GM23338 (cell line): ENCODE data around the gene TREM2. TPM values are rescaled to one million over a fixed set of nuclear protein-coding genes. Genes with fewer than 3 reads are reported as not detected.

Experiments
- ATAC-seq: fragments of 200-7000 bp; cut with Tn5 transposase; 3 replicates; pipeline ENCODE4 v1.9.1; 2020
- DNase-seq: peaks from one replicate; pipeline ENCODE4 v3.0.0-alpha.2; 2015; ENCODE audit warnings: low spot score
- H2AFZ ChIP-seq: fragments of 200-600 bp; sonication (generic); 2 replicates; pipeline ENCODE4 v1.8.0; 2016; ENCODE audit warnings: antibody characterized with exemption, mild to moderate bottlenecking, moderate library complexity
- H3F3A ChIP-seq: fragments of 200-600 bp; sonication (generic); replicated peaks from 2 replicates; pipeline ENCODE4 v1.8.0; 2017; ENCODE audit warnings: antibody characterized with exemption, mixed run types, low read depth
- H3K27ac ChIP-seq: fragments of 200-600 bp; sonication (generic); 2 replicates; pipeline ENCODE4 v1.6.1; 2016; ENCODE audit warnings: low read depth
- H3K27me3 ChIP-seq: fragments of 200-600 bp; sonication (generic); 2 replicates; pipeline ENCODE4 v1.8.0; 2016; ENCODE audit warnings: mild to moderate bottlenecking, mixed run types, moderate library complexity; ENCODE audit not compliant: insufficient read depth
- H3K36me3 ChIP-seq: fragments of 200-600 bp; sonication (generic); 2 replicates; pipeline ENCODE4 v1.8.0; 2016; ENCODE audit warnings: mild to moderate bottlenecking; ENCODE audit not compliant: insufficient read depth
- H3K4me1 ChIP-seq: fragments of 200-600 bp; sonication (generic); 2 replicates; pipeline ENCODE4 v1.8.0; 2016; ENCODE audit warnings: mild to moderate bottlenecking, moderate library complexity; ENCODE audit not compliant: insufficient read depth
- H3K4me2 ChIP-seq: fragments of 200-600 bp; sonication (generic); 2 replicates; pipeline ENCODE4 v1.7.1; 2017; ENCODE audit warnings: mixed run types
- H3K4me3 ChIP-seq: fragments of 200-600 bp; sonication (generic); 2 replicates; pipeline ENCODE4 v1.6.1; 2016; ENCODE audit warnings: mixed run types
- H3K79me2 ChIP-seq: fragments of 200-600 bp; sonication (generic); replicated peaks from 2 replicates; pipeline ENCODE4 v1.8.0; 2017; ENCODE audit warnings: mild to moderate bottlenecking; ENCODE audit not compliant: insufficient read depth
- H3K9me2 ChIP-seq: fragments of 200-600 bp; sonication (generic); 2 replicates; pipeline ENCODE4 v1.8.0; 2017; ENCODE audit not compliant: insufficient read depth
- H4K20me1 ChIP-seq: fragments of 200-600 bp; sonication (generic); replicated peaks from 2 replicates; pipeline ENCODE4 v1.8.0; 2017; ENCODE audit warnings: mild to moderate bottlenecking; ENCODE audit not compliant: insufficient read depth
- H3K27ac Mint-ChIP-seq: 2 replicates; pipeline ENCODE4 v1.8.0; 2020; ENCODE audit warnings: inconsistent platforms, mild to moderate bottlenecking, moderate library complexity, mixed read lengths
- H3K27me3 Mint-ChIP-seq: 3 replicates; pipeline ENCODE4 v1.8.0; 2022; ENCODE audit warnings: low read depth, mild to moderate bottlenecking, moderate library complexity, mixed read lengths, inconsistent platforms; ENCODE audit not compliant: insufficient read depth, poor library complexity
- H3K36me3 Mint-ChIP-seq: 3 replicates; pipeline ENCODE4 v1.8.0; 2021; ENCODE audit warnings: low read depth, mild to moderate bottlenecking, inconsistent platforms, moderate library complexity, mixed read lengths
- H3K4me1 Mint-ChIP-seq: 3 replicates; pipeline ENCODE4 v1.8.0; 2020; ENCODE audit warnings: mild to moderate bottlenecking, inconsistent platforms, mixed read lengths
- H3K4me3 Mint-ChIP-seq: 3 replicates; pipeline ENCODE4 v1.8.0; 2021; ENCODE audit warnings: moderate library complexity, mild to moderate bottlenecking, inconsistent platforms, mixed read lengths
- H3K9me3 Mint-ChIP-seq: 3 replicates; pipeline ENCODE4 v1.8.0; 2020; ENCODE audit warnings: moderate library complexity, mild to moderate bottlenecking, inconsistent platforms, mixed read lengths
- CREB1 ChIP-seq: fragments of 250-450 bp; sonication (Bioruptor Pico); IDR thresholded peaks from 2 replicates; pipeline ENCODE4 v1.5.0; 2020; ENCODE audit warnings: low read depth, mild to moderate bottlenecking, moderate library complexity
- CTCF ChIP-seq, 2 experiments: fragments of 200-600 bp in 1 of 2; sonication (generic) in 1 of 2; conservative IDR thresholded peaks; 2 replicates each; pipeline versions ENCODE4 v1.5.1 to v1.6.1; 2016 to 2017; ENCODE audit warnings: antibody characterized with exemption in 2 of 2, low read depth in 2 of 2, mild to moderate bottlenecking in 2 of 2, moderate library complexity in 1 of 2
- EZH2 ChIP-seq: fragments of 200-600 bp; sonication (generic); IDR thresholded peaks from one replicate; pipeline ENCODE4 v1.8.0; 2017; ENCODE audit warnings: antibody characterized with exemption, mild to moderate bottlenecking, low read depth; ENCODE audit not compliant: unreplicated experiment
- EZH2phosphoT487 ChIP-seq: fragments of 200-600 bp; sonication (generic); IDR thresholded peaks from one replicate; pipeline ENCODE4 v1.8.1; 2018; ENCODE audit warnings: antibody characterized with exemption; ENCODE audit not compliant: unreplicated experiment
- JUNB ChIP-seq: IDR thresholded peaks from one replicate; pipeline ENCODE4 v1.6.1; 2016; ENCODE audit warnings: antibody characterized with exemption; ENCODE audit not compliant: unreplicated experiment
- NANOG ChIP-seq: IDR thresholded peaks from 2 replicates; pipeline ENCODE4 v1.6.1; 2016; ENCODE audit warnings: antibody characterized with exemption, borderline replicate concordance
- POLR2AphosphoS5 ChIP-seq: IDR thresholded peaks from 2 replicates; pipeline ENCODE4 v1.6.1; 2016; ENCODE audit warnings: antibody characterized with exemption, low read depth
- REST ChIP-seq: IDR thresholded peaks from one replicate; pipeline ENCODE4 v1.6.1; 2018; ENCODE audit warnings: antibody characterized with exemption; ENCODE audit not compliant: unreplicated experiment
- STAT1 ChIP-seq: IDR thresholded peaks from one replicate; pipeline ENCODE4 v1.6.1; 2016; ENCODE audit warnings: antibody characterized with exemption; ENCODE audit not compliant: unreplicated experiment
- ZNF114 ChIP-seq: fragments of 250-450 bp; sonication (Bioruptor Pico); IDR thresholded peaks from 2 replicates; pipeline ENCODE4 v1.5.0; 2020; ENCODE audit warnings: mild to moderate bottlenecking, moderate library complexity
- ZNF331 ChIP-seq: fragments of 250-450 bp; sonication (Bioruptor Pico); IDR thresholded peaks from 2 replicates; pipeline ENCODE4 v1.5.0; 2020; ENCODE audit warnings: low read depth, mild to moderate bottlenecking, moderate library complexity
- ZNF462 ChIP-seq: fragments of 250-450 bp; sonication (Bioruptor Pico); IDR thresholded peaks from 2 replicates; pipeline ENCODE4 v1.5.0; 2020; ENCODE audit warnings: mild to moderate bottlenecking, moderate library complexity
- long read RNA-seq: library from polyadenylated mRNA; unstranded; transcript quantifications from one replicate; pipeline ENCODE4 v2.0.0, GENCODE V29; 2020; ENCODE audit not compliant: unreplicated experiment
- polyA plus RNA-seq: library from polyadenylated mRNA; unstranded; fragments of >200 nt; fragmentation: Nextera tagmentation; extraction: Ambion mirVana; gene quantifications from 2 replicates; pipeline ENCODE4 v1.2.1, GENCODE V29; 2016
- total RNA-seq: library from RNA; depleted of rRNA; stranded (reverse); fragments of >200 nt; shearing (Covaris generic); gene quantifications from 2 replicates; pipeline ENCODE4 v1.2.3, GENCODE V29; 2014; rRNA removed
- TF ChIP-seq, protein P1 (sequence below): IDR thresholded peaks from 2 replicates; pipeline ENCODE4 v1.6.1; 2016; ENCODE audit warnings: antibody characterized with exemption

The TREM2 gene
- total RNA-seq (not detected in 2 replicates), polyA plus RNA-seq (not detected in 2 replicates)
- long read RNA-seq: 0 reads

- no peak; the same call in 2 of the 3 replicates for ATAC-seq
- Histone ChIP-seq H2AFZ (no peak within 1 kb of the TSS), H3K4me3 (no peak within 1 kb of the TSS), H3K4me1 (no peaks in the 10 kb centered on the region), H3K9me2 (peaks cover 8% of the 10 kb centered on the region; the same call in 1 of the 2 replicates), H4K20me1 (no peaks in the 10 kb centered on the region), H3K79me2 (no peaks in the 10 kb centered on the region), H3F3A (no peaks in the 10 kb centered on the region), H3K27ac (no peak within 1 kb of the TSS), H3K4me2 (no peak within 1 kb of the TSS), H3K27me3 (no peaks in the 10 kb centered on the region), H3K36me3 (no peaks in the 10 kb centered on the region)
- H3K9me3 Mint-ChIP-seq: no peaks in the 10 kb centered on the region; the same call in 2 of the 3 replicates
- no peaks in the 10 kb centered on the region; the same call in 2 of the 3 replicates for H3K36me3 Mint-ChIP-seq
- TF ChIP-seq CTCF (conservative IDR thresholded peaks at IDR 0.05; ENCODE audit: low read depth in 2 of 2) (no peak), ZNF331 (CRISPR knock-in tag) (no peak), EZH2 (no peak), ZNF462 (CRISPR knock-in tag) (no peak), ZNF114 (CRISPR knock-in tag) (no peak), CREB1 (CRISPR knock-in tag) (no peak), NANOG (no peak), REST (no peak), STAT1 (no peak), POLR2AphosphoS5 (no peak), JUNB (no peak), EZH2phosphoT487 (no peak)
- TF ChIP-seq, protein P1, sequence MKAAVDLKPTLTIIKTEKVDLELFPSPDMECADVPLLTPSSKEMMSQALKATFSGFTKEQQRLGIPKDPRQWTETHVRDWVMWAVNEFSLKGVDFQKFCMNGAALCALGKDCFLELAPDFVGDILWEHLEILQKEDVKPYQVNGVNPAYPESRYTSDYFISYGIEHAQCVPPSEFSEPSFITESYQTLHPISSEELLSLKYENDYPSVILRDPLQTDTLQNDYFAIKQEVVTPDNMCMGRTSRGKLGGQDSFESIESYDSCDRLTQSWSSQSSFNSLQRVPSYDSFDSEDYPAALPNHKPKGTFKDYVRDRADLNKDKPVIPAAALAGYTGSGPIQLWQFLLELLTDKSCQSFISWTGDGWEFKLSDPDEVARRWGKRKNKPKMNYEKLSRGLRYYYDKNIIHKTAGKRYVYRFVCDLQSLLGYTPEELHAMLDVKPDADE: no peak
- no peak within 1 kb of the TSS for H3K4me3 Mint-ChIP-seq
- H3K27ac Mint-ChIP-seq: no peak within 1 kb of the TSS
- DNase-seq: no peak
- H3K27me3 Mint-ChIP-seq: peaks cover 11% of the 10 kb centered on the region
- H3K4me1 Mint-ChIP-seq: no peaks in the 10 kb centered on the region; the same call in 2 of the 3 replicates
Observed at GRCh38 chr6:41162687-41163418, at the start of gene TREM2. Gene TREM2, minus strand, starts transcription at chr6:41163116. Its CDS starts 34 bp downstream, at chr6:41163082.
